Measurements from ENCODE around the gene SEMA5A.

The SEMA5A gene

DNA sequence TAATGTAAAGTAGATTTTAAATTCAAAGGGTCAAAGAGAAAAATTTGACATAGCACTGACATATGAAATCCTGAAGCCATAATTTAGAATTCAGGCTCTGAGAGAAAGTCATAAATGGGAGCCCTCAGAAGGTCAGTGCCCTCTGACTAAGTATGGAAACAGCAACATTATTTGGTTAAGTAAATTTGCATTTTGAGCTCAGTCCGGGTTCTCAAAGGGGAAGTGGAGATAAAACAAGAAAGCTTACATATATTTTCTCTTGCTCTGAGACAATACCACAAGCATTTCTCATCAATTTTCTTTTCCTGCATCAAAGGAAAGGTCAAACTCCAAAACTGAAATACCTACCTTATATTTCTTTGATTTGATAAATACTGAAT, 348.0 kb downstream of the SEMA5A start:
- DNase-seq, result no peak

- DNase-seq, result no peak
Observed at GRCh38 chr5:9196403-9197227, 349.3 kb downstream of the SEMA5A start.

- DNase-seq, result no peak
Observed at GRCh38 chr5:9194509-9194908, 351.4 kb downstream of the SEMA5A start.

- no peak for DNase-seq
Observed at GRCh38 chr5:9192266-9192665, 353.6 kb downstream of the SEMA5A start.

GRCh38 chr5:9189681-9190080, 356.2 kb downstream of the SEMA5A start:
- no peak for DNase-seq

- DNase-seq, result no peak
Observed at GRCh38 chr5:9188956-9189355, 356.9 kb downstream of the SEMA5A start.

GRCh38 chr5:9188131-9188530, 357.7 kb downstream of the SEMA5A start:
- DNase-seq, result no peak

DNA sequence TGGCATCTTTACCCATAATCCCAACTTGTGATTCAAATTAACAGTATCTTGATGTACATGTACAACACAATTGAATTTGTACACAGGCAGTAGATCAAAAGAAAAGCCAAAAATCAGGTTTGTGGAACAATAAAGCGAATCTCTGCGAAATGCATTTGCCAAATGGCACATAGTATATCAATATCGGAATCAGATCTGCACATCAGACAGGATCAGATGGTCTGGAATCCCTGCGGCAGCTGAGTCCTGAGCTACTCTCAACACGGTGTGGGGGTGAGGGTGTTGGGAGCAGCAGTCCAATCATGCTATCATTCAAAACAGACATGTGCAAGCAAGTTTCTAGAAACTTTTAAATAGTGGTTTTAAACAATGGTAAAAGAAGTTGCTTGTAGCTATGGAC, 358.3 kb downstream of the SEMA5A start:
- no peak for DNase-seq

DNA sequence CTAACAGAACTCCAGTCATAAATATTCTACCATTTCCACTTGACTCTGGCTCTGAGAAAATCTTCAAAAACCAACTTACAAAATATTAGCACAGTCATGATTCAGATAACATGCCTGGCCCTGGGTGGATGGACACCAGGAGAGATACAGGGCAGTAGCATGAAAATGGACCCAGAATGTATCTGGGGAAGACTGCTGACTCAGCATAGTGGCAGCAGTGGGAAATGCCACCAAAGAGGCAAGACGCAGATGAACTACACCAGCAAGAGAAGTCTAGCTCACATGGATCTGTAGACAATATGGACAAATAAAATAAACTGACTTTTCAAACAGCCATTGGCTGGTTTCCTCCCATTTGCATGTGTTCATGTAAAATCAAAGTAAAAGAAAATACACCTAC, 359.8 kb downstream of the SEMA5A start:
- DNase-seq, result no peak

DNA sequence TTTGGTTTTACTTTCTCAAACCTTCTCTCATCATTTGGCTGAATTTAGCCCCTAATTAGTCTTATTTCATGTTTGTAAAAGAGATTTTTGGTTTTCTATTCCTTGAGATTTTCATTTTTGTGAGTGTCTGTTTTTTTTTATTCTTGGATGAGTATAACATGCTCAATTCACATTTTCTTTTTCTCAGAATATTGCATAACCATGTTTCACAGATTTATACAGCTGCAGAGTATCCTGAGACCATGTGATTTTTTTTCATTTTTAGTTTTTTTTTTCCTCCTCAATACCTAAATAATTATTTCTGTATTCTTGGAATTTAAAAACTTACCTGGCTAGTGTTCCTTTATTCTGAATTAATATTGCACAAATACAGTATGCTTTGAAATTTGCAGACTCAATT, 361.9 kb downstream of the SEMA5A start:
- no peak for DNase-seq

DNA sequence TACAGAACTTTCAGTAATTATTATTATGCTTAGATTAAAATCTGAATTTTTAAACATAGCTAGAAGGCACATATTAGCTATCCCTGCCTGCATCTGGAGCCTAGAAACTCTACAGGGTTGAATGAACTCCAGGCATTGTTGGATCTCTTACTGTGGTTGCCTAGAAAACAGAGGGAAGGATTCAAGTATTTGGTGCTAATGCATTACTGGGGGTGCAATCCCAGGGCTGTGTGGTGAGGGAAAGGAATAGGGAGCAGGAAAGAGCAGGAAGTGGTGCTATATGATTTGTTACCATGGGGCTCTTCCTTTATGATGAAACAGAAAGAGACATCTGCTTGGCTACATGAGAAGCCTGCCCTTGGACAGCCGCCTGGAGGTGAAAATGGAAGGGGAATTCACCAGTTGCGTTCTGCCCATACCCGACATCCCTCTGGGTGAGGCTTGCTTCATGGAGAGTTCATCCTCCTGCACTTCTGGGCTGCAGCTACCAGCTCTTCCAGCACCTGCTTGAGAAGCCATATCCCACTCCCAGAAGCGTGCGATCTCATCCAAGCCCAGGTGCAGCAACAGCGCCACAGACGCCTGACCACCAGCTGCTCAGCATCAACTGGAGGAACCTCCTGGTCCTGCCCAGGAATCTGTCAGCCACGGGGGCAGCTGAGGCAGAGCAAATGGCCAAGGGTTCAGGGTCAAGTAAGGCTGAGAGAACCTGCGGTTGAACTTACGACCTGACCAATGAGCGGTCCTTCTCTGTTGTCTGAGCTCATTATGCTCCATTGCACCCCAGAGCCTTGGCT, 362.8 kb downstream of the SEMA5A start:
- no peak for DNase-seq

GRCh38 chr5:9176641-9177040, 369.2 kb downstream of the SEMA5A start:
- DNase-seq, result no peak

DNA sequence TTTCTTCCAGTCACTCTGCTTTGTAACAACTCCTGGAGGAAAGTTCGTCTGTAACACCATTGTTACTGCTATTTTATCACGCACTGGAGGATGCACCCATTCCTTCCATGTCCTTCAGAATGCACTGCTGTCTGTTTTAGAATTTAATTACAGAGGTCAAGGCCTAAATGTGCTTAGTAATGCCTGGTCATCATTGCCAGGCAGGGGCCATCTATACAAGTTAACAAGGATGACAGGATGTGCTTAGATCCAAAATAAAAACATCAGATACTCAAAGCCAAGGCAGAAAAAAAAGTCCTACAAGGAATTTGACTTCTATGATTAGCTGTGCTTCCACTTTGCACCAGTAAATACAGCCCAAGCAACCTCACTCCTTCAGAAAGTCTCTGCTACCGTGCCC, 371.4 kb downstream of the SEMA5A start:
- DNase-seq, result no peak

DNA sequence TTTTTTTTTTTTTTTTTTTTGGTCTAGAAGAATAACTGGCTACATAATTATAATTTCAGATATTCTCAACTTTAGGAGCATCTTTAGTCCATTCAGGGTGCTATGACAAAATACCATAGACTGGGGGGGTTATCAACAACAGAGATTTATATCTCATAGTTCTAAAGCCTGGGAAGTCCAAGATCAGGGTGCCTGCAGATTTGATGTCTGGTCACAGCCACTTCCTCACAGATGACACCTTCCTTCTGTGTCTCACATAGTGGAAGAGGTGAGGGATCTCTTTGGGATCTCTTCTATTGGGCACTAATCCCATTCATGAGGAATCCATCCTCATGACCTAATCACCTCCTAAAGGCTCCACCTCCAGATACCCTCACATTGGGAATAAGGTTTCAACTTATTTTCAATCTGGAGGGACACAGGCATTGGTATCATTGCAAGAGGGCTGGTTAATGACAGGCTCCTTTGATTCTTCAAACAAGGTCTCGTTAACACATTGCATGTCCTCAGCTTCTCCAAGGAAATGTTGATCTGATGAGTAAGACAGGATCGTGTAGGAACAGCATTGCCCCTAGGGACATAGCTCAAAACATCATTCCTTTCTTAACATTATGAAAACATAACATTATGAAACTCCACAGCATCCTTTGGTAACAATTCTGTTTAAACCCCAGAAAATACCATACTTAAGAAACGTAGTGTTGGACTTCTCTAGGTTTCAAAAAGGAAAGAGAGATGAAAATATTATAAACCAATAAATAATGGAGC, 372.4 kb downstream of the SEMA5A start:
- no peak for DNase-seq

GRCh38 chr5:9170026-9170425, 375.8 kb downstream of the SEMA5A start:
- DNase-seq, result no peak

DNA sequence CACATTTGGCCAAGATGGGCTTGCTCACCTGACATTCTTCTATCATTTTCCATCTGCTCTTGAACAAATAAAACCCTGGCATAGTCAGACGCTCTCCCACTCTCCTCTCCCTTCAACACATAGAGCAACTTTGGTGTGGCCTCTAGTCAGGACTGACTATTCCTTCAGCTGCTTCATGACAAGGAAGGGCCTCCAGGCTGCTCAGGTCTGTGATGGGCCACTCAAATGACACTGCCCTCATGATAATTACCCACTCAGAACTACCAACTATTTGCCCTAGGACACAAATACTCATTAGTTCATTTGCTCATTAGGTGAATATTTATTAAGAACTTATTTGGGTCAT, 376.3 kb downstream of the SEMA5A start:
- no peak for DNase-seq

GRCh38 chr5:9168791-9169556, 376.9 kb downstream of the SEMA5A start:
- DNase-seq, result no peak

GRCh38 chr5:9166202-9167112, 379.4 kb downstream of the SEMA5A start:
- no peak for DNase-seq

GRCh38 chr5:9165546-9165945, 380.3 kb downstream of the SEMA5A start:
- no peak for DNase-seq

- no peak for DNase-seq
Observed at GRCh38 chr5:9160747-9161146, 385.1 kb downstream of the SEMA5A start.

- DNase-seq, result no peak
Observed at GRCh38 chr5:9157811-9158210, 388.1 kb downstream of the SEMA5A start.

- no peak for DNase-seq
Observed at GRCh38 chr5:9157020-9157419, 388.9 kb downstream of the SEMA5A start.

All from right forelimb (tissue), 1 donor.